Osteocyte (in vitro differentiated cells): ENCODE measurements around the gene CLEC3A. TPM values are rescaled to one million over a fixed set of nuclear protein-coding genes. Genes with fewer than 3 reads are reported as not detected.

ENCODE experiments used
- DNase-seq: peaks from one replicate; pipeline ENCODE4 v3.0.0; 2021; ENCODE audit warnings: mixed read lengths; ENCODE audit not compliant: unreplicated experiment; ENCODE audit errors: extremely low spot score
- H3K27ac Mint-ChIP-seq: one replicate; pipeline ENCODE4 v1.8.0; 2021; ENCODE audit warnings: mild to moderate bottlenecking, mixed read lengths; ENCODE audit not compliant: unreplicated experiment
- H3K27me3 Mint-ChIP-seq: one replicate; pipeline ENCODE4 v1.8.0; 2021; ENCODE audit warnings: mixed read lengths; ENCODE audit not compliant: unreplicated experiment
- H3K36me3 Mint-ChIP-seq: one replicate; pipeline ENCODE4 v1.8.0; 2021; ENCODE audit warnings: mixed read lengths; ENCODE audit not compliant: unreplicated experiment
- H3K4me1 Mint-ChIP-seq: one replicate; pipeline ENCODE4 v1.8.0; 2021; ENCODE audit warnings: mixed read lengths; ENCODE audit not compliant: unreplicated experiment
- H3K4me3 Mint-ChIP-seq: one replicate; pipeline ENCODE4 v1.8.0; 2021; ENCODE audit warnings: mild to moderate bottlenecking, moderate library complexity, mixed read lengths; ENCODE audit not compliant: unreplicated experiment
- H3K9me3 Mint-ChIP-seq: one replicate; pipeline ENCODE4 v1.8.0; 2021; ENCODE audit warnings: mixed read lengths; ENCODE audit not compliant: unreplicated experiment
- CTCF ChIP-seq: fragments of 200-600 bp; sonication (generic); IDR thresholded peaks from 2 replicates; pipeline ENCODE4 v1.5.0; 2021; ENCODE audit warnings: antibody characterized with exemption, mild to moderate bottlenecking, moderate library complexity
- total RNA-seq: library from RNA; stranded (reverse); gene quantifications from 2 replicates; pipeline ENCODE4 v1.2.1, GENCODE V29; 2021

Gene CLEC3A
- total RNA-seq, 1 donor from 2014 or later, result not detected

GRCh38 chr16:78075800-78076199 is 53.5 kb downstream of the CLEC3A start:
- Mint-ChIP-seq H3K27me3 (no peaks in the 10 kb centered on the region), H3K4me1 (no peaks in the 10 kb centered on the region), H3K27ac (no peak overlapping the region), H3K36me3 (no peaks in the 10 kb centered on the region), H3K4me3 (no peak overlapping the region), H3K9me3 (no peaks in the 10 kb centered on the region)
- no peak for TF ChIP-seq CTCF
- no peak for DNase-seq

GRCh38 chr16:78081341-78081740 is 59.0 kb downstream of the CLEC3A start:
- no peak overlapping the region for H3K4me3 Mint-ChIP-seq

More at GRCh38 chr16:78081341-78081740, 59.0 kb downstream of the CLEC3A start:
- TF ChIP-seq CTCF, result no peak
- Mint-ChIP-seq H3K27me3 (peaks cover 3% of the 10 kb centered on the region), H3K36me3 (no peaks in the 10 kb centered on the region), H3K27ac (no peak overlapping the region), H3K4me1 (no peaks in the 10 kb centered on the region), H3K9me3 (no peaks in the 10 kb centered on the region)
- no peak for DNase-seq

Other genes with a start within 250 kb of the CLEC3A start
- gene VAT1L, start 234.0 kb upstream of the CLEC3A start, total RNA-seq, result not detected in 2 replicates
- gene WWOX, start 77.1 kb downstream of the CLEC3A start, total RNA-seq, result 28.2 and 29.7 TPM in 2 replicates